OCI-LY3 (cell line): ENCODE data around the gene ITSN1.
"Not testable (repeated sequence)": the region's sequence is repeated elsewhere in the genome, so short reads cannot be mapped to it uniquely, and the experiment has no call there.

Experiments used
- H2AFZ ChIP-seq: fragments of 200-600, 300-600 bp; shearing (Covaris generic); 2 replicates; pipeline ENCODE4 v1.6.0; 2014; ENCODE audit warnings: antibody characterized with exemption, low read depth, low read length
- H3K27ac ChIP-seq: fragments of 200-600, 300-600 bp; sonication (generic); 2 replicates; pipeline ENCODE4 v1.5.1; 2014; ENCODE audit warnings: mild to moderate bottlenecking, low read length, moderate library complexity, mixed read lengths
- H3K27me3 ChIP-seq: fragments of 200-600, 300-600 bp; sonication (generic); 2 replicates; pipeline ENCODE4 v1.6.1; 2014; ENCODE audit warnings: low read depth, low read length, mixed read lengths
- H3K36me3 ChIP-seq: fragments of 200-600, 300-600 bp; sonication (generic); replicated peaks from 2 replicates; pipeline ENCODE3; 2014; ENCODE audit warnings: low read depth, low read length, mixed read lengths
- H3K4me1 ChIP-seq: fragments of 300-600, 200-600 bp; sonication (generic); 2 replicates; pipeline ENCODE4 v1.6.1; 2014; ENCODE audit warnings: low read length, mixed read lengths
- H3K4me2 ChIP-seq: fragments of 200-600, 300-600 bp; sonication (generic); 2 replicates; pipeline ENCODE4 v1.6.1; 2014; ENCODE audit warnings: low read length, mixed read lengths
- H3K4me3 ChIP-seq: fragments of 300-600, 200-600 bp; sonication (generic); 2 replicates; pipeline ENCODE4 v1.5.1; 2014; ENCODE audit warnings: antibody characterized with exemption, mild to moderate bottlenecking, low read length, moderate library complexity
- H3K79me2 ChIP-seq: fragments of 300-600, 200-600 bp; shearing (Covaris generic); 2 replicates; pipeline ENCODE4 v1.6.1; 2014; ENCODE audit warnings: mild to moderate bottlenecking, low read length, mixed read lengths
- H3K9ac ChIP-seq: fragments of 300-600, 200-600 bp; shearing (Covaris generic); 2 replicates; pipeline ENCODE4 v1.6.0; 2014; ENCODE audit warnings: mild to moderate bottlenecking, low read length, moderate library complexity
- H3K9me3 ChIP-seq: fragments of 200-600, 300-600 bp; shearing (Covaris generic); 2 replicates; pipeline ENCODE4 v1.6.1; 2014; ENCODE audit warnings: low read length, mixed read lengths; ENCODE audit not compliant: insufficient read depth
- H4K20me1 ChIP-seq: fragments of 200-600, 300-600 bp; sonication (generic); 2 replicates; pipeline ENCODE4 v1.6.1; 2016; ENCODE audit warnings: low read length, mixed read lengths; ENCODE audit not compliant: insufficient read depth
- CTCF ChIP-seq: fragments of 200-600, 300-600 bp; sonication (generic); IDR thresholded peaks from 2 replicates; pipeline ENCODE4 v1.5.1; 2014; ENCODE audit warnings: antibody characterized with exemption, low read length, low read depth
- EZH2phosphoT487 ChIP-seq: fragments of 200-600 bp; shearing (Covaris generic); IDR thresholded peaks from 2 replicates; pipeline ENCODE4 v1.6.1; 2018; ENCODE audit warnings: antibody characterized with exemption, mixed run types, low read depth

ITSN1 gene

GRCh38 chr21:33618407-33618806 lies 23.9 kb upstream of the ITSN1 start:
- H3K4me1 ChIP-seq, result no peaks in the 10 kb centered on the region
- no peaks in the 10 kb centered on the region for H3K36me3 ChIP-seq
- H2AFZ ChIP-seq, result no peak overlapping the region
- H3K4me3 ChIP-seq, result no peak overlapping the region
- H3K27me3 ChIP-seq, result no peaks in the 10 kb centered on the region
- no peaks in the 10 kb centered on the region for H3K79me2 ChIP-seq
- H3K4me2 ChIP-seq, result no peak overlapping the region
- TF ChIP-seq CTCF (no peak), EZH2phosphoT487 (no peak)
- H3K9ac ChIP-seq, result no peak overlapping the region
- no peak overlapping the region for H3K27ac ChIP-seq
- no peaks in the 10 kb centered on the region for H4K20me1 ChIP-seq
- H3K9me3 ChIP-seq, result no peaks in the 10 kb centered on the region

DNA sequence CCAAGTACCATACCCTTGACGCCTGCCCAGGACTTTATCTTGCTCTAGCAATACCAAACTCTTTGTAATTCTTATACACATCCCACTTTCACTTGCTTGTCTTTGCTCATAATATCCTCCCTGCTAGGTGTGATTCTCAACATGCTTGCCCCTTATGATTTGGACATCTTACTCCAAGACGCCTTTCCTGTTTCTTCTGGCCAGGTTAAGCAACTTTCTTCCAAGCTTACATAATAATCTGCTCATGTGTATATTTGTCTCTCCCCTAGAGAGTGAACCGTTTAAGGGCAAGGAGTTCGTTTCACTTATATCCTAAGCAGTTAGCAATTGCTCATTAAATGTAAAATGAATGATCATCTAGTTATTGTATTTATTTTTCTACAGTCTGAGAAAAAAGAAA lies 22.6 kb upstream of the ITSN1 start:
- H3K27ac ChIP-seq, result no peak overlapping the region
- no peak for TF ChIP-seq EZH2phosphoT487
- no peak for TF ChIP-seq CTCF
- H3K36me3 ChIP-seq, result peaks cover 2% of the 10 kb centered on the region

GRCh38 chr21:33622253-33622652 lies 20.0 kb upstream of the ITSN1 start:
- no peak overlapping the region for H3K27ac ChIP-seq
- no peaks in the 10 kb centered on the region for H4K20me1 ChIP-seq
- H2AFZ ChIP-seq, result no peak overlapping the region
- no peaks in the 10 kb centered on the region for H3K4me1 ChIP-seq
- H3K79me2 ChIP-seq, result no peaks in the 10 kb centered on the region
- H3K36me3 ChIP-seq, result peaks cover 2% of the 10 kb centered on the region
- H3K4me2 ChIP-seq, result no peak overlapping the region
- H3K4me3 ChIP-seq, result no peak overlapping the region
- H3K9me3 ChIP-seq, result no peaks in the 10 kb centered on the region
- H3K9ac ChIP-seq, result no peak overlapping the region
- no peaks in the 10 kb centered on the region for H3K27me3 ChIP-seq
- no peak for TF ChIP-seq EZH2phosphoT487
- no peak for TF ChIP-seq CTCF

More for the DNA sequence above, 22.6 kb upstream of the ITSN1 start:
- Histone ChIP-seq H3K4me3 (no peak overlapping the region), H3K27me3 (no peaks in the 10 kb centered on the region), H3K9ac (no peak overlapping the region), H4K20me1 (no peaks in the 10 kb centered on the region), H2AFZ (no peak overlapping the region), H3K4me1 (no peaks in the 10 kb centered on the region), H3K4me2 (no peak overlapping the region), H3K9me3 (no peaks in the 10 kb centered on the region), H3K79me2 (no peaks in the 10 kb centered on the region)

- not testable (repeated sequence) for H3K27ac ChIP-seq, H3K27me3 ChIP-seq, H3K4me1 ChIP-seq, H3K36me3 ChIP-seq, H3K9me3 ChIP-seq, H3K4me3 ChIP-seq, H3K4me2 ChIP-seq, H3K79me2 ChIP-seq, H3K9ac ChIP-seq, H4K20me1 ChIP-seq, H2AFZ ChIP-seq
These were observed 16.1 kb upstream of the ITSN1 start for GRCh38 chr21:33626151-33626550.

DNA sequence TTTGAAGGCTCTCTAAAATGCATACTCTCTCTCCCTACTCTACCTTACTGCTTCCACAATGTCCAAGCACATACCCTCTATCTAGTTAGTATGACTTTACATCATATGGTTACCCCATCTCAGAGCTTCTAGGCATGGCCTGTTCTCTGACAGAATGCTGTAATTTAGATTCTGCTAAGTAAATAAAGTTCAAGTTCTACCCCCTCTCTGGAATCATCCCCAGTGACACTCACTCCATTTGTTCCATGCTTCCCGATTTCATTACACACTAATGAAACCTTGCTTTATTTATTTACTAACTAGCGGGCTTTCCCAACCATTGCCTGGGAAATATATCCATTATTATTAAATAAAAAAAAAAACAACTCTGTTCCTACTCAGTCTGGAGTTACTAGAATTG lies 8.0 kb upstream of the ITSN1 start:
- no peaks in the 10 kb centered on the region for H3K9me3 ChIP-seq
- no peaks in the 10 kb centered on the region for H4K20me1 ChIP-seq
- no peaks in the 10 kb centered on the region for H3K79me2 ChIP-seq
- no peak overlapping the region for H3K9ac ChIP-seq
- H3K27me3 ChIP-seq, result no peaks in the 10 kb centered on the region
- H3K4me3 ChIP-seq, result no peak overlapping the region
- H2AFZ ChIP-seq, result no peak overlapping the region
- H3K36me3 ChIP-seq, result no peaks in the 10 kb centered on the region
- H3K4me2 ChIP-seq, result no peak overlapping the region
- no peak overlapping the region for H3K27ac ChIP-seq
- no peaks in the 10 kb centered on the region for H3K4me1 ChIP-seq
- TF ChIP-seq EZH2phosphoT487 (no peak), CTCF (no peak)
